MM.1S (cell line): Measurements from ENCODE around the gene GRIK2.

Experiments used
- CTCF ChIP-seq: fragments of 300-600 bp; sonication (generic); IDR thresholded peaks from 2 replicates; pipeline ENCODE4 v1.5.1; 2016; ENCODE audit warnings: antibody characterized with exemption, low read length, mixed read lengths
- EZH2 ChIP-seq: fragments of 300-600 bp; sonication (generic); optimal IDR thresholded peaks from 2 replicates; pipeline ENCODE3; 2017; ENCODE audit warnings: low read depth, mild to moderate bottlenecking, antibody characterized with exemption, low read length, mixed read lengths
- EZH2phosphoT487 ChIP-seq: fragments of 300-600 bp; sonication (generic); IDR thresholded peaks from 2 replicates; pipeline ENCODE4 v1.6.1; 2018; ENCODE audit warnings: antibody characterized with exemption, low read length

- TF ChIP-seq CTCF (no peak), EZH2phosphoT487 (no peak), EZH2 (no peak)
Measured at GRCh38 chr6:101402622-101403031, 9.1 kb downstream of the GRIK2 start.
